Measurements from ENCODE around the gene WDPCP. TPM values are rescaled to one million over a fixed set of nuclear protein-coding genes. Genes with fewer than 3 reads are reported as not detected.
"Not testable (repeated sequence)": the region's sequence is repeated elsewhere in the genome, so short reads cannot be mapped to it uniquely, and the experiment has no call there.

WDPCP gene
- total RNA-seq, 2 donors from 2014 or later = 8.7 to 15.7 TPM

DNA sequence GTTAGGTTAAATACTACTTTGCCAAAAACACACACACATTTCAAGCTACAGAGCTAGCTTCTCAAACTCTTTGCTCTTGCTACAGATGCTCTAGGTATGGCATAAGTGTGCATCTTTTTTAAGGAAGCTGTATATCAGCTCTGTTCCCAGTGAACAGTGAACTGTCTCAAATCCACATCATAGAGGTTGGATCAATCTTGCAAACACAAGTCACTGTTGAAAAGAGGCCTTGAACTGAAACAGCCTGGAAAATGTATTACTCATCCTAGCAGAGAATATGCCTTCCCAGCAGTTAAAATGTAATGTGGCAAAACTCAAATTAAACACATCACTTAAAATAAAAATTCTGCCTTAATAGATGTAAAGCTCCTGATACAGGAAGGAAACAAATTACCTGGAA is 151.8 kb downstream of the WDPCP start:
- no peaks in the 10 kb centered on the region for H3K27me3 Mint-ChIP-seq
- no peaks in the 10 kb centered on the region for H3K4me1 Mint-ChIP-seq (ENCODE audit: low read depth in 2 of 2)
- ATAC-seq = no peak
- H3K9me3 Mint-ChIP-seq = no peaks in the 10 kb centered on the region
- no peak for DNase-seq (ENCODE audit: low spot score)
- H3K4me3 Mint-ChIP-seq = no peak overlapping the region
- no peaks in the 10 kb centered on the region for H3K36me3 Mint-ChIP-seq
- no peak overlapping the region for H3K27ac Mint-ChIP-seq

GRCh38 chr2:63435070-63435469 is 153.2 kb downstream of the WDPCP start:
- DNase-seq (ENCODE audit: low spot score) = no peak
- ATAC-seq = no peak
- H3K27me3 Mint-ChIP-seq = no peaks in the 10 kb centered on the region
- H3K4me3 Mint-ChIP-seq = no peak overlapping the region
- H3K27ac Mint-ChIP-seq = no peak overlapping the region
- H3K36me3 Mint-ChIP-seq = no peaks in the 10 kb centered on the region
- no peaks in the 10 kb centered on the region for H3K9me3 Mint-ChIP-seq
- H3K4me1 Mint-ChIP-seq (ENCODE audit: low read depth in 2 of 2) = no peaks in the 10 kb centered on the region

GRCh38 chr2:63434024-63435001 is 154.0 kb downstream of the WDPCP start:
- DNase-seq (ENCODE audit: low spot score) (no peak), ATAC-seq (no peak)
- H3K9me3 Mint-ChIP-seq = no peaks in the 10 kb centered on the region
- no peaks in the 10 kb centered on the region for H3K36me3 Mint-ChIP-seq
- no peaks in the 10 kb centered on the region for H3K27me3 Mint-ChIP-seq
- H3K4me1 Mint-ChIP-seq (ENCODE audit: low read depth in 2 of 2) = no peaks in the 10 kb centered on the region
- H3K27ac Mint-ChIP-seq = no peak overlapping the region
- no peak overlapping the region for H3K4me3 Mint-ChIP-seq

- Mint-ChIP-seq H3K36me3 (peaks cover 9% of the 10 kb centered on the region), H3K27ac (no peak overlapping the region), H3K4me1 (ENCODE audit: low read depth in 2 of 2) (no peaks in the 10 kb centered on the region), H3K4me3 (no peak overlapping the region), H3K9me3 (peaks cover 4% of the 10 kb centered on the region), H3K27me3 (no peaks in the 10 kb centered on the region)
- ATAC-seq (no peak), DNase-seq (ENCODE audit: low spot score) (no peak)
These were observed 155.9 kb downstream of the WDPCP start for GRCh38 chr2:63432373-63432772.

GRCh38 chr2:63425606-63426005 is 162.7 kb downstream of the WDPCP start:
- Mint-ChIP-seq H3K27ac (no peak overlapping the region), H3K36me3 (peaks cover 10% of the 10 kb centered on the region), H3K4me1 (ENCODE audit: low read depth in 2 of 2) (peaks cover 0 to 5% of the 10 kb centered on the region in 2 donors), H3K27me3 (no peaks in the 10 kb centered on the region), H3K4me3 (no peak overlapping the region), H3K9me3 (peaks cover 4% of the 10 kb centered on the region)
- no peak for ATAC-seq
- no peak for DNase-seq (ENCODE audit: low spot score)

GRCh38 chr2:63425079-63425416 is 163.2 kb downstream of the WDPCP start:
- DNase-seq (ENCODE audit: low spot score) (no peak), ATAC-seq (no peak)
- Mint-ChIP-seq H3K9me3 (peaks cover 4% of the 10 kb centered on the region), H3K36me3 (peaks cover 10% of the 10 kb centered on the region), H3K4me1 (ENCODE audit: low read depth in 2 of 2) (peaks cover 0 to 5% of the 10 kb centered on the region in 2 donors), H3K27ac (no peak overlapping the region), H3K4me3 (no peak overlapping the region), H3K27me3 (no peaks in the 10 kb centered on the region)

- H3K4me1 Mint-ChIP-seq (ENCODE audit: low read depth in 2 of 2) = peaks cover 0 to 5% of the 10 kb centered on the region in 2 donors
These were observed 163.8 kb downstream of the WDPCP start for GRCh38 chr2:63424329-63425078.

GRCh38 chr2:63422556-63422955 is 165.7 kb downstream of the WDPCP start:
- no peak for ATAC-seq
- H3K4me3 Mint-ChIP-seq = no peak overlapping the region
- peaks cover 3% of the 10 kb centered on the region for H3K36me3 Mint-ChIP-seq
- H3K27ac Mint-ChIP-seq = no peak overlapping the region
- H3K27me3 Mint-ChIP-seq = no peaks in the 10 kb centered on the region
- no peak for DNase-seq (ENCODE audit: low spot score)
- peaks cover 0 to 5% of the 10 kb centered on the region in 2 donors for H3K4me1 Mint-ChIP-seq (ENCODE audit: low read depth in 2 of 2)
- H3K9me3 Mint-ChIP-seq = peaks cover 1% of the 10 kb centered on the region

More at GRCh38 chr2:63424329-63425078, 163.8 kb downstream of the WDPCP start:
- DNase-seq (ENCODE audit: low spot score) (peak; percentile 61), ATAC-seq (peak; percentile 62 to 78)
- no peak overlapping the region for H3K27ac Mint-ChIP-seq
- peaks cover 10% of the 10 kb centered on the region for H3K36me3 Mint-ChIP-seq
- no peaks in the 10 kb centered on the region for H3K27me3 Mint-ChIP-seq
- H3K4me3 Mint-ChIP-seq = no peak overlapping the region
- peaks cover 4% of the 10 kb centered on the region for H3K9me3 Mint-ChIP-seq

DNA sequence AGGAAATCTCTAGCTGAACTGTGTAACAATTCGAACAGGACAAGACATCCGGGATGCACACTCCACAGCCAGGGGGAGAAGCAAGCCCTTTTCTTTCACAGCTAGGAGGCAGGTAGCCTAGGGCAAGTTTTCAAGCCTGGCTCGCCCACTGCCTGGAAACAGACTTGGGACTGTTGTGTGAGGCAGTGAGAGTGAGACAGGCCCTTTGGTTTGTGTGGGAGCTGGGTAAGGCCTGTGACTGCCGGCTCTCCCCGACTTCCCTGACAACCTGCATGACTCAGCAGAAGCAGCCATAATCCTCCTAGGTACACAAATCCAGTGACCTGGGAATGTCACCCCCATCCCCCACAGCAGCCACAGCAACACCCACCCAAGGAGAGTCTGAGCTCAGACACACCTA is 179.7 kb downstream of the WDPCP start:
- Mint-ChIP-seq H3K4me1 (ENCODE audit: low read depth in 2 of 2) (no peaks in the 10 kb centered on the region), H3K9me3 (no peaks in the 10 kb centered on the region), H3K27me3 (no peaks in the 10 kb centered on the region), H3K36me3 (no peaks in the 10 kb centered on the region), H3K4me3 (no peak overlapping the region), H3K27ac (no peak overlapping the region)
- no peak for DNase-seq (ENCODE audit: low spot score)
- ATAC-seq = peak in 1 of 2 donors; percentile 15

DNA sequence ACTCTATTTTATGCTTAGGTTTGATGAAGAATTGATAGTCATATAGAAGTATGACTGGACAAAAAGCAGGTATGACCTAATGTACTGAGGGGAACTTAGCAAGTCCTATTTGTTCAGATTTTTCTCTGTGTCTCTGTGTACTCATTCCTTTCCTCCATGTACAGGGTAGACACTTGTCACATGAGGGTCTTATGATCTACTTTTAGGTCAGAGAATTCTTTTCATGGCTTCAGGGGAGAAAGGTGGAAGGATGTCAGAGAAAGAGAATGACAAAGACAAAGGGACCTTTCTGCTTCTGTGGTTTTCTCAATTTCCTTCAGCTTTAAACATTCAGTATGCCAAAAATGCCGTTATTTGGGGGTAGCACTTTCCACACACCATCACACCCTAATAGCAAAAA is 181.6 kb downstream of the WDPCP start:
- H3K9me3 Mint-ChIP-seq = no peaks in the 10 kb centered on the region
- DNase-seq (ENCODE audit: low spot score) (no peak), ATAC-seq (no peak)
- H3K36me3 Mint-ChIP-seq = peaks cover 10% of the 10 kb centered on the region
- no peaks in the 10 kb centered on the region for H3K4me1 Mint-ChIP-seq (ENCODE audit: low read depth in 2 of 2)
- peak overlapping the region in 1 of 2 donors; percentile 4 for H3K27ac Mint-ChIP-seq
- H3K4me3 Mint-ChIP-seq = no peak overlapping the region
- H3K27me3 Mint-ChIP-seq = no peaks in the 10 kb centered on the region

GRCh38 chr2:63403820-63404219 is 184.5 kb downstream of the WDPCP start:
- ATAC-seq = no peak
- DNase-seq (ENCODE audit: low spot score) = no peak
- peaks cover 10% of the 10 kb centered on the region for H3K36me3 Mint-ChIP-seq
- H3K27me3 Mint-ChIP-seq = no peaks in the 10 kb centered on the region
- H3K4me3 Mint-ChIP-seq = no peak overlapping the region
- H3K4me1 Mint-ChIP-seq (ENCODE audit: low read depth in 2 of 2) = peaks cover 0 to 4% of the 10 kb centered on the region in 2 donors
- no peak overlapping the region for H3K27ac Mint-ChIP-seq
- H3K9me3 Mint-ChIP-seq = no peaks in the 10 kb centered on the region

GRCh38 chr2:63402889-63403288 is 185.4 kb downstream of the WDPCP start:
- not testable (repeated sequence) for DNase-seq (ENCODE audit: low spot score); H3K36me3 Mint-ChIP-seq; H3K27ac Mint-ChIP-seq; H3K4me1 Mint-ChIP-seq (ENCODE audit: low read depth in 2 of 2); H3K4me3 Mint-ChIP-seq; H3K9me3 Mint-ChIP-seq; H3K27me3 Mint-ChIP-seq; ATAC-seq

DNA sequence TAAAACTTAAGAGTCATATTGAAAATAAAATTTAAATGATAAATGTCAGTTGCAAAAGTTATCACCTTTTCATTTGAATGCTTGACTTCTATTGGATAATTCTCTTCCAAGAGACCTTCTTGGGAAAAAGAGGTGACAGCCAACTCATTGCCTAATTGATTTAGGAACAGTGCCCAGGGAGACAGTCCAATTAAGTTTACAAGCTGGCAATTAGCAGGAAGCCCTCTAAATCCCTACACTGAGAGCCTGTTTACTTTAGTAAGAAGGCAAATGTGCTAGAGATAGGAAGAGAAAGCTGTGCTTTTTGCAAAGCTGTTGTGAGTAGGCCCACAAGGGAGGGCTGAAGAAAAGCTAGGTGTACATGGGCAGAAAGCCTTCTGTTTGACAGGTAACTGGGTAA is 189.1 kb downstream of the WDPCP start:
- no peak for DNase-seq (ENCODE audit: low spot score)
- ATAC-seq = no peak
- Mint-ChIP-seq H3K27me3 (no peaks in the 10 kb centered on the region), H3K4me1 (ENCODE audit: low read depth in 2 of 2) (peaks cover 0 to 4% of the 10 kb centered on the region in 2 donors), H3K4me3 (no peak overlapping the region), H3K36me3 (peaks cover 16% of the 10 kb centered on the region), H3K9me3 (no peaks in the 10 kb centered on the region), H3K27ac (no peak overlapping the region)

GRCh38 chr2:63379451-63379850 is 208.8 kb downstream of the WDPCP start:
- Mint-ChIP-seq H3K4me3 (no peak overlapping the region), H3K27me3 (no peaks in the 10 kb centered on the region), H3K9me3 (no peaks in the 10 kb centered on the region), H3K27ac (peak overlapping the region in 1 of 2 donors; percentile 70), H3K4me1 (ENCODE audit: low read depth in 2 of 2) (peaks cover 5% of the 10 kb centered on the region in 2 donors), H3K36me3 (no peaks in the 10 kb centered on the region)
- no peak for DNase-seq (ENCODE audit: low spot score)
- no peak for ATAC-seq
